Right cardiac atrium (tissue), 5 donors: ENCODE measurements around the gene TRIP4. TPM values are rescaled to one million over a fixed set of nuclear protein-coding genes. Genes with fewer than 3 reads are reported as not detected.
"Not testable (repeated sequence)": the region's sequence is repeated elsewhere in the genome, so short reads cannot be mapped to it uniquely, and the experiment has no call there.

ENCODE experiments used
- ATAC-seq, 2 donors: fragments of 200-7000 bp; cut with Tn5 transposase; one replicate each; pipeline versions ENCODE4 v1.8.0 to v1.9.1; 2020; ENCODE audit warnings: moderate library complexity in 2 of 2, mild to moderate bottlenecking in 1 of 2
- DNase-seq, 3 donors: peaks; one replicate each; pipeline ENCODE4 v3.0.0-alpha.2; 2020
- H3K27ac ChIP-seq: one replicate; pipeline ENCODE4 v1.5.1; 2013; ENCODE audit warnings: mild to moderate bottlenecking, low read length, control low read depth, moderate library complexity
- H3K27me3 ChIP-seq: one replicate; pipeline ENCODE4 v1.6.1; 2013; ENCODE audit not compliant: control insufficient read depth, insufficient read depth
- H3K4me1 ChIP-seq: one replicate; pipeline ENCODE4 v1.6.1; 2013; ENCODE audit warnings: low read length; ENCODE audit not compliant: control insufficient read depth, insufficient read depth
- H3K4me3 ChIP-seq: one replicate; pipeline ENCODE4 v1.5.1; 2013; ENCODE audit warnings: low read length, control low read depth
- H3K9me3 ChIP-seq: one replicate; pipeline ENCODE4 v1.6.1; 2013; ENCODE audit warnings: low read length; ENCODE audit not compliant: control insufficient read depth
- WGBS: extraction: QIAGEN DNeasy Blood & Tissue Kit; methylation state at CpG from one replicate; pipeline ENCODE4 v1.1.7; 2013; 5-methylcytosine and 5-hydroxymethylcytosine counted together
- intact Hi-C, 4 donors: fragments of 100-400 bp; cut with DNase I; formaldehyde crosslinking; loops; one replicate each; pipeline versions ENCODE4 v1.11.0 to v1.14.0; 2022 to 2023
- long read RNA-seq, 4 donors: library from polyadenylated mRNA; unstranded; transcript quantifications; one replicate each; pipeline ENCODE4 v2.0.0, GENCODE V29; 2020 to 2021
- polyA plus RNA-seq: library from polyadenylated mRNA; stranded (reverse); fragments of 200-250 nt; gene quantifications from one replicate; pipeline ENCODE4 v1.2.3, GENCODE V29; 2013
- total RNA-seq, 4 donors: library from RNA; stranded (reverse); fragmentation: NEBNext Ultra II Directional; extraction: Animal tissue kit (Norgen Biotek cat#: 25700); gene quantifications; one replicate each; pipeline ENCODE4 v1.2.1, GENCODE V29; 2021
- donor health status: healthy with polysubstance abuse.
- donor health status: DM: no; HTN: yes; CAD: no.
- donor health status: DM: no; HTN: no; CAD: no.
- donor health status: DM: no; HTN: yes; CAD: no; lungs with severe emphysema.
- donor health status: DM: yes; HTN: yes; CAD: no.

TRIP4 gene
- 10 to 100 TPM; 15.2 to 20.1 (median 19.0) TPM for total RNA-seq
- 11.7 TPM for polyA plus RNA-seq
- long read RNA-seq, donor 1, transcript TRIP4-201 (13 exons, 2,045 nt): major isoform, 28 of 41 reads
- long read RNA-seq, donor 1, partial matches to known transcripts: 2 of 41 reads
- long read RNA-seq, donor 1, other reads (novel, unspliced or antisense): 10 of 41 reads
- long read RNA-seq, donor 2, transcript TRIP4-201 (13 exons, 2,045 nt): major isoform, 9 of 12 reads
- long read RNA-seq, donor 2, partial matches to known transcripts: 1 of 12 reads
- long read RNA-seq, donor 2, other reads (novel, unspliced or antisense): 2 of 12 reads
- long read RNA-seq, donor 3, transcript TRIP4-201 (13 exons, 2,045 nt): major isoform, 78 of 99 reads
- long read RNA-seq, donor 3, partial matches to known transcripts: 0 of 99 reads
- long read RNA-seq, donor 3, other reads (novel, unspliced or antisense): 21 of 99 reads
- long read RNA-seq, donor 4, transcript TRIP4-201 (13 exons, 2,045 nt): major isoform, 18 of 22 reads
- long read RNA-seq, donor 4, partial matches to known transcripts: 0 of 22 reads
- long read RNA-seq, donor 4, other reads (novel, unspliced or antisense): 4 of 22 reads

- DNase-seq: peak; percentile 97 to 98 (median 97)
- ATAC-seq: peak; percentile 100
- Histone ChIP-seq H3K4me3 (peak within 1 kb of the TSS; percentile 80), H3K27ac (peak within 1 kb of the TSS; percentile 26), H3K27me3 (no peaks in the 10 kb centered on the region), H3K9me3 (no peaks in the 10 kb centered on the region), H3K4me1 (no peaks in the 10 kb centered on the region)
- under 1% methylated on average over 35 of the region's 35 CpGs for WGBS
- intact Hi-C loops: no loop called here
Observed at GRCh38 chr15:64387562-64388168, at the start of gene TRIP4. Gene TRIP4 (plus strand): TSS chr15:64387836. CDS start chr15:64387864, 28 bp downstream.

- 98% methylated on average over 1 of the region's 1 CpG for WGBS
- peaks cover 4% of the 10 kb centered on the region for H3K4me1 ChIP-seq
- intact Hi-C loops: no loop called here
- DNase-seq (no peak), ATAC-seq (no peak)
- H3K4me3 ChIP-seq: no peak overlapping the region
- no peaks in the 10 kb centered on the region for H3K9me3 ChIP-seq
- H3K27ac ChIP-seq: no peak overlapping the region
- H3K27me3 ChIP-seq: no peaks in the 10 kb centered on the region
Observed at GRCh38 chr15:64340355-64340754, 47.3 kb upstream of the TRIP4 start.

GRCh38 chr15:64341961-64342360, 45.7 kb upstream of the TRIP4 start:
- no peak overlapping the region for H3K27ac ChIP-seq
- H3K9me3 ChIP-seq: no peaks in the 10 kb centered on the region
- DNase-seq (no peak), ATAC-seq (no peak)
- intact Hi-C loops: no loop called here
- peaks cover 4% of the 10 kb centered on the region for H3K4me1 ChIP-seq
- H3K27me3 ChIP-seq: no peaks in the 10 kb centered on the region
- WGBS: 88% methylated on average over 4 of the region's 4 CpGs
- H3K4me3 ChIP-seq: no peak overlapping the region

GRCh38 chr15:64343222-64343621, 44.4 kb upstream of the TRIP4 start:
- no peaks in the 10 kb centered on the region for H3K9me3 ChIP-seq
- H3K27me3 ChIP-seq: no peaks in the 10 kb centered on the region
- ATAC-seq (no peak), DNase-seq (no peak)
- no peak overlapping the region for H3K27ac ChIP-seq
- H3K4me3 ChIP-seq: no peak overlapping the region
- intact Hi-C loops: no loop called here
- H3K4me1 ChIP-seq: peaks cover 4% of the 10 kb centered on the region

DNA sequence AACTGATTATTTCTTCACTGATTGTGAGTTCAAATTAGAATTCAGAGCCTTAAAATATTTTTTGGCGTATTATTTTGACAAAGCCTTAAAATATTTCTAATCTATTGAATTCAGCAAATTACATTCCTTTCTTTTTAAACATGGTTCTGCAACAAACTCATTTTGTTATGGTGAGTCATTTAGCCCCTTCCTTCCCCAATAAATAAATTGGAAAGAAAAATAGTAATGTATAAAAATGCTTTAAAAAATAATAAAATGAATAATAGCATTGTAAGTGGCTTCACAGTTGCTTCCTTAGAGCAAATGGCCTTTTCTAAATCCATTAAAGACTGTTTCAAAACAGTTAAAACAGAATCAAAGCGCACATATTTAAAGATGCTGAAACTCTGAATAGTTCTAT, 43.8 kb upstream of the TRIP4 start:
- no peaks in the 10 kb centered on the region for H3K9me3 ChIP-seq
- ATAC-seq: no peak
- no peak for DNase-seq
- peaks cover 2% of the 10 kb centered on the region for H3K4me1 ChIP-seq
- no peak overlapping the region for H3K27ac ChIP-seq
- H3K27me3 ChIP-seq: no peaks in the 10 kb centered on the region
- H3K4me3 ChIP-seq: no peak overlapping the region
- intact Hi-C loops: no loop called here
- 90% methylated on average over 2 of the region's 2 CpGs for WGBS

- Histone ChIP-seq H3K9me3 (no peaks in the 10 kb centered on the region), H3K27me3 (no peaks in the 10 kb centered on the region), H3K4me3 (no peak overlapping the region), H3K27ac (no peak overlapping the region), H3K4me1 (peaks cover 1% of the 10 kb centered on the region)
- DNase-seq: no peak
- intact Hi-C loops: no loop called here
- no peak for ATAC-seq
Observed at GRCh38 chr15:64344651-64345294, 42.9 kb upstream of the TRIP4 start.

- 97% methylated on average over 6 of the region's 6 CpGs for WGBS
- H3K27me3 ChIP-seq, H3K27ac ChIP-seq, DNase-seq, H3K4me3 ChIP-seq, H3K4me1 ChIP-seq, H3K9me3 ChIP-seq, intact Hi-C loops, ATAC-seq: not testable (repeated sequence)
Observed at GRCh38 chr15:64346242-64346641, 41.4 kb upstream of the TRIP4 start.

GRCh38 chr15:64348455-64348854, 39.2 kb upstream of the TRIP4 start:
- 85% methylated on average over 1 of the region's 1 CpG for WGBS
- no peak overlapping the region for H3K27ac ChIP-seq
- H3K4me3 ChIP-seq: no peak overlapping the region
- intact Hi-C loops: no loop called here
- no peaks in the 10 kb centered on the region for H3K27me3 ChIP-seq
- peaks cover 1% of the 10 kb centered on the region for H3K4me1 ChIP-seq
- ATAC-seq (no peak), DNase-seq (no peak)
- H3K9me3 ChIP-seq: no peaks in the 10 kb centered on the region

DNA sequence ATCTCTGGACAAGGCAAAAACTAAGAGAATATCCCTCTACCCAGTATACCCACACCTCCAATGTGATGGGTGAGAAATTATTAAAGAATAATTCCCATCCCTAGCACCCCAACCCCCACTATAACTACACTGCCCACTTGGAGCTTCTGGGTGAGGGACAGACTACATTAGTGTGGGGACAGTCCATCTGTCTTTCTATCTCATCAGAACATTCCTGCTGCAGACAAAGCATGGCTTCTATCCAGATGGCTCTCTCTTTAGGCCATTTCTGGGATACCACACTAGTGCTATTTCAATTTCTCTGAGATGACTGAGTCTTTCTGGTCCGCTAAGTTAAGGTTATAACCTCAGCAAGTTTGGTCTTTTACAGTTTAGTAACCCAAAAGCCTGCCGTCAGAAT, 38.3 kb upstream of the TRIP4 start:
- peak; percentile 31 to 72 for ATAC-seq
- peaks cover 1% of the 10 kb centered on the region for H3K4me1 ChIP-seq
- intact Hi-C loops: no loop called here
- DNase-seq: no peak
- H3K27me3 ChIP-seq: no peaks in the 10 kb centered on the region
- WGBS: 90% methylated on average over 2 of the region's 2 CpGs
- H3K4me3 ChIP-seq: no peak overlapping the region
- no peak overlapping the region for H3K27ac ChIP-seq
- H3K9me3 ChIP-seq: no peaks in the 10 kb centered on the region

DNA sequence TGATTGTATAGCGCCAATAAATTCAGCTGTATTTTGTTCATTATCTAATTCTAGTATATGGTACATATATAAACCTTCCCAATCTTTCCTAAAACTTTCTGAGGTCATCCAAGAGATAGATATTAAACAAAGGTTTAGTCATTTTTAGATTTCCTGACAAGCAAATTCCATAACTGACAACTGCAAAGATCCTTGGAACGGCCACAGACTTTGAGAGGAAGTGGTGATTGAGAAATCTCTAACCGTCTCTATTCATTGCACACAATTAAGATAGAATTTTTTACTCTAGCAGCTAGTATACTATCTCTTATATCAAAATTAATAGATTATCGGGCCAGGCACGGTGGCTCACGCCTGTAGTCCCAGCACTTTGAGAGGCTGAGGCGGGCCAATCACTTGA, 36.4 kb upstream of the TRIP4 start:
- H3K4me3 ChIP-seq: no peak overlapping the region
- H3K9me3 ChIP-seq: no peaks in the 10 kb centered on the region
- intact Hi-C loops: no loop called here
- ATAC-seq (no peak), DNase-seq (no peak)
- H3K27ac ChIP-seq: no peak overlapping the region
- peaks cover 1% of the 10 kb centered on the region for H3K4me1 ChIP-seq
- WGBS: 59% methylated on average over 7 of the region's 7 CpGs
- no peaks in the 10 kb centered on the region for H3K27me3 ChIP-seq
